Epithelial cell of proximal tubule (primary cell): ENCODE measurements around the gene DTX1. TPM values are rescaled to one million over a fixed set of nuclear protein-coding genes. Genes with fewer than 3 reads are reported as not detected.

Experiments used
- DNase-seq: peaks from one replicate; pipeline ENCODE4 v3.0.0-alpha.2; 2011; ENCODE audit warnings: low read depth
- H3K4me3 ChIP-seq: 2 replicates; pipeline ENCODE4 v1.5.1; 2011; ENCODE audit warnings: low read depth, mild to moderate bottlenecking, low read length
- CTCF ChIP-seq: conservative IDR thresholded peaks from 2 replicates; pipeline ENCODE4 v1.5.1; 2012; ENCODE audit warnings: low read depth, mild to moderate bottlenecking, low read length
- total RNA-seq: library from RNA; depleted of rRNA; stranded (reverse); fragments of >200 nt; gene quantifications from 2 replicates; pipeline ENCODE4 v1.2.3, GENCODE V29; 2015

Gene DTX1
- total RNA-seq, 1 donor from 2014 or later = not detected

GRCh38 chr12:113090740-113091139, 34.2 kb downstream of the DTX1 start:
- no peak overlapping the region for H3K4me3 ChIP-seq
- TF ChIP-seq CTCF = no peak
- DNase-seq = no peak

GRCh38 chr12:113091506-113091905, 35.0 kb downstream of the DTX1 start:
- DNase-seq = no peak
- no peak for TF ChIP-seq CTCF
- H3K4me3 ChIP-seq = no peak overlapping the region

- H3K4me3 ChIP-seq = no peak overlapping the region
- no peak for DNase-seq
- peak; percentile 40 for TF ChIP-seq CTCF
These were observed 36.3 kb downstream of the DTX1 start for GRCh38 chr12:113092607-113093408.

DNA sequence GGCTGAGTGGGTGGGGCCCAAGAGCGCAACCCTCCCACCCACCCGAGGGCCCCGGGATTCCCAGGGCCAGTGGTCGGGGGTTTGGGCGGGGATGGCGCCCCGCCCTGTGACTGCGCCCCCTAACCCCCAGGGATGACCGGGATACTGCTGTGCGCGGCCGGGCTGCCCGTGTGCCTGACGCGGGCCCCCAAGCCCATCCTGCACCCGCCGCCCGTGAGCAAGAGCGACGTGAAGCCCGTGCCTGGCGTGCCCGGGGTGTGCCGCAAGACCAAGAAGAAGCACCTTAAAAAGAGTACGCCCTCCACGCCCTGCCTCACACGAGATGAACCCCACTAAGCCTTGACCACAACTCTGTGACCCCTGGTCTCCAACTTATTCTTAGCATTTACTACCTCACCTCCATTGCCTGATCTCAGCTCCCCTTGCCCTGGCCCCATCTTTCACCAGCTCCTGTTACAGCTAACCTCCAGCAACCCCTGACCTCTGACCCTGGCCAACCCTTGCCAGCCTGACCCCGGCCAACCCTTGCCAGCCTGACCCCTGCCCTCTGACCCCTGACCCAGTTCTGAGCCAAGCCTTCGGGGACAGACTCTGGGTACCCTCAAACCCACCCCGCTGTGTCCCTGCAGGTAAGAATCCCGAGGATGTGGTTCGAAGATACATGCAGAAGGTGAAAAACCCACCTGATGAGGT, 37.0 kb downstream of the DTX1 start:
- H3K4me3 ChIP-seq = no peak overlapping the region
- no peak for TF ChIP-seq CTCF
- no peak for DNase-seq

DNA sequence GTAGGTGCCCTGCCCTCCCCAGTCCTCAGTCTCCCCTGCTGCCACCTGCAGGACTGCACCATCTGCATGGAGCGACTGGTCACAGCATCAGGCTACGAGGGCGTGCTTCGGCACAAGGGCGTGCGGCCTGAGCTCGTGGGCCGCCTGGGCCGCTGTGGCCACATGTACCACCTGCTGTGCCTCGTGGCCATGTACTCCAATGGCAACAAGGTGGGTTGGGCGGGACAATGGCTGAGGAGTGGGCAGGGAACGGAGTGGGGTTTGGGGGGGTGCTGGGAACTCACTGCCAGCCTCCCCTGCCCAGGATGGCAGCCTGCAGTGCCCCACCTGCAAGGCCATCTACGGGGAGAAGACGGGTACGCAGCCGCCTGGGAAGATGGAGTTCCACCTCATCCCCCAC, 38.2 kb downstream of the DTX1 start:
- no peak for DNase-seq
- no peak for TF ChIP-seq CTCF
- H3K4me3 ChIP-seq = no peak overlapping the region

DNA sequence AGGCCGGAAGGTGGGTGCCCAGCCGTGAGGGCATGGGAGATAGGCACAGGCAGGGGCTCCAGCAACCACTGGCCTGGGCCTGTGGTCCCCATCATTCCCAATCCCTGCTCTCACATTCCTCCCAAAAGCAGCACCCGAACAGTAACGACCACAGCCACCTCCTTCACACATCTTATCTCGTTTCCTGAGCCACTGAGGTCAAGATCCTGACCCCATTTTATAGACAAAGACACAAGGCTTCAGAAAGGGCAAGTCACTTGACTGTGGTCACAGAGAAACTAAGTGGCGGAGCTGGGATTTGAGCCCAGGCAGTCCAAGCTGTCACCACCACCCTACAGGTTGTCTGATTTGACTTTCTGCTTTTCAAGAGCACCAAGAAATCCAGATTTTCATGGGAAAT, 38.9 kb downstream of the DTX1 start:
- H3K4me3 ChIP-seq = no peak overlapping the region
- DNase-seq = no peak
- no peak for TF ChIP-seq CTCF
